Right lobe of liver (tissue), 6 donors: Measurements from ENCODE around the gene PRICKLE3. TPM values are rescaled to one million over a fixed set of nuclear protein-coding genes. Genes with fewer than 3 reads are reported as not detected.
A peak's percentile ranks its signal among the peaks of the same experiment; 100 is the strongest.
"Not testable (repeated sequence)": the region's sequence is repeated elsewhere in the genome, so short reads cannot be mapped to it uniquely, and the experiment has no call there.

ENCODE experiments used
- ATAC-seq, 4 donors: fragments of 200-7000 bp; cut with Tn5 transposase; one replicate each; pipeline ENCODE4 v1.9.1; 2020; ENCODE audit warnings: mild to moderate bottlenecking in 4 of 4, moderate library complexity in 4 of 4
- DNase-seq, 3 donors: peaks; one replicate each; pipeline ENCODE4 v3.0.0-alpha.2; 2020
- H3K27ac ChIP-seq, 3 donors: fragments of 200-600 bp; one replicate each; pipeline ENCODE4 v1.8.0; 2022
- H3K27me3 ChIP-seq, 2 donors: fragments of 200-600 bp; one replicate each; pipeline ENCODE4 v1.8.0; 2022
- H3K36me3 ChIP-seq, 4 donors: fragments of 200-600 bp; sonication (generic) in 1 of 4; one replicate each; pipeline versions ENCODE4 v1.5.1 to v1.8.0; 2017 to 2022; ENCODE audit warnings: control low read depth in 1 of 4
- H3K4me1 ChIP-seq, 4 donors: fragments of 200-600 bp; sonication (generic) in 1 of 4; one replicate each; pipeline versions ENCODE4 v1.5.1 to v1.8.0; 2017 to 2022; ENCODE audit warnings: control low read depth in 1 of 4
- H3K4me3 ChIP-seq, 3 donors: fragments of 200-600 bp; one replicate each; pipeline ENCODE4 v1.8.0; 2022
- H3K9me3 ChIP-seq, 4 donors: fragments of 200-600 bp; sonication (generic) in 1 of 4; one replicate each; pipeline versions ENCODE4 v1.5.1 to v1.8.0; 2017 to 2022; ENCODE audit warnings: control low read depth in 1 of 4
- CTCF ChIP-seq, 4 donors: fragments of 200-600 bp in 3 of 4; fragments of 450-650 bp in 1 of 4; IDR thresholded peaks; one replicate each; pipeline versions ENCODE4 v1.5.1 to v1.8.0; 2016 to 2022; ENCODE audit warnings: antibody characterized with exemption in 4 of 4, mild to moderate bottlenecking in 2 of 4
- POLR2A ChIP-seq: fragments of 450-650 bp; IDR thresholded peaks from one replicate; pipeline ENCODE4 v1.6.1; 2017; ENCODE audit warnings: antibody characterized with exemption, mild to moderate bottlenecking
- WGBS: methylation state at CpG from one replicate; pipeline ENCODE4 v1.1.6; 2018; ENCODE audit warnings: low coverage, low lambda C conversion rate; ENCODE audit not compliant: insufficient coverage; ENCODE audit errors: missing lambda C conversion rate; 5-methylcytosine and 5-hydroxymethylcytosine counted together
- intact Hi-C, 2 donors: fragments of 100-400 bp; cut with DNase I; formaldehyde crosslinking; loops; one replicate each; pipeline versions ENCODE4 v1.11.2 to v1.14.1; 2022
- total RNA-seq, 6 experiments: library from RNA; depleted of rRNA in 2 of 6; stranded (reverse); fragments of >200 nt in 2 of 6; fragmentation: NEBNext Ultra II Directional in 3 of 6; extraction: Animal tissue kit (Norgen Biotek cat#: 25700) in 3 of 6; gene quantifications; one replicate each; pipeline versions ENCODE4 v1.1.0 to v1.2.4, GENCODE V29; 2016 to 2023
- donor health status: DM: no; HTN: yes; CAD: no.
- donor health status: DM: no; HTN: no; CAD: no.
- donor health status: DM: no; HTN: no; CAD: no.
- donor health status: DM: no; HTN: yes; CAD: no.
- donor health status: DM: no; HTN: yes; CAD: no.

The PRICKLE3 gene
- total RNA-seq, 6 experiments from 2014 or later = 3.8 to 6.4 (median 5.0) TPM

GRCh38 chrX:49174723-49175122, 11.4 kb downstream of the PRICKLE3 start:
- Histone ChIP-seq H3K27ac (no peak overlapping the region), H3K9me3 (no peaks in the 10 kb centered on the region), H3K4me1 (peaks cover 0 to 5% (median 0%) of the 10 kb centered on the region in 4 donors), H3K36me3 (no peaks in the 10 kb centered on the region), H3K27me3 (no peaks in the 10 kb centered on the region), H3K4me3 (no peak overlapping the region)
- ATAC-seq (no peak), DNase-seq (no peak)
- TF ChIP-seq POLR2A (no peak), CTCF (IDR thresholded peaks at IDR 0.05) (no peak)
- intact Hi-C loops = no loop called here
- 60% methylated on average over 3 of the region's 3 CpGs for WGBS

GRCh38 chrX:49173544-49173943, 12.6 kb downstream of the PRICKLE3 start:
- H3K9me3 ChIP-seq, DNase-seq, H3K27me3 ChIP-seq, H3K36me3 ChIP-seq, ATAC-seq, intact Hi-C loops, H3K4me1 ChIP-seq, H3K4me3 ChIP-seq: not testable (repeated sequence)
- H3K27ac ChIP-seq = peak overlapping the region in 1 of 3 donors; percentile 62
- 76% methylated on average over 5 of the region's 8 CpGs for WGBS

- H3K27me3 ChIP-seq = no peaks in the 10 kb centered on the region
- DNase-seq = peak; percentile 74 to 84 (median 81)
- TF ChIP-seq CTCF (IDR thresholded peaks at IDR 0.05) (no peak), POLR2A (no peak)
- ATAC-seq = peak; percentile 75 to 78 (median 75)
- H3K9me3 ChIP-seq = no peaks in the 10 kb centered on the region
- peak overlapping the region; percentile 6 to 62 (median 47) for H3K27ac ChIP-seq
- WGBS = 20% methylated on average over 1 of the region's 37 CpGs
- no peaks in the 10 kb centered on the region for H3K36me3 ChIP-seq
- H3K4me1 ChIP-seq = peaks cover 0 to 5% (median 0%) of the 10 kb centered on the region in 4 donors
- intact Hi-C loops = no loop called here
- H3K4me3 ChIP-seq = peak overlapping the region; percentile 31 to 55 (median 43)
These were observed 13.8 kb downstream of the PRICKLE3 start for GRCh38 chrX:49172280-49172780.

GRCh38 chrX:49171752-49172279, 14.4 kb downstream of the PRICKLE3 start, which contains the start of gene PLP2:
Gene PLP2, plus strand, starts transcription at chrX:49171898. Its CDS starts 103 bp downstream, at chrX:49172001.
- H3K9me3 ChIP-seq = no peaks in the 10 kb centered on the region
- WGBS = 43% methylated on average over 25 of the region's 46 CpGs
- H3K4me3 ChIP-seq = peak within 1 kb of the TSS; percentile 31 to 55 (median 43)
- TF ChIP-seq CTCF (IDR thresholded peaks at IDR 0.05) (no peak), POLR2A (peak; percentile 16)
- ATAC-seq = peak; percentile 20 to 55 (median 38)
- peak within 1 kb of the TSS; percentile 6 to 62 (median 47) for H3K27ac ChIP-seq
- intact Hi-C loops = no loop called here
- H3K27me3 ChIP-seq = no peaks in the 10 kb centered on the region
- H3K36me3 ChIP-seq = no peaks in the 10 kb centered on the region
- H3K4me1 ChIP-seq = peaks cover 0 to 5% (median 0%) of the 10 kb centered on the region in 4 donors
- peak; percentile 48 to 61 (median 55) for DNase-seq

- Histone ChIP-seq H3K9me3 (no peaks in the 10 kb centered on the region), H3K36me3 (no peaks in the 10 kb centered on the region), H3K4me1 (peaks cover 0 to 2% (median 0%) of the 10 kb centered on the region in 4 donors), H3K4me3 (peak overlapping the region in 1 of 3 donors; percentile 43), H3K27me3 (no peaks in the 10 kb centered on the region), H3K27ac (peak overlapping the region in 2 of 3 donors; percentile 81 to 83)
- WGBS = 43% methylated on average over 3 of the region's 3 CpGs
- no peak for TF ChIP-seq CTCF (IDR thresholded peaks at IDR 0.05)
- TF ChIP-seq POLR2A = no peak
- intact Hi-C loops = no loop called here
- no peak for DNase-seq
- no peak for ATAC-seq
These were observed 18.4 kb downstream of the PRICKLE3 start for GRCh38 chrX:49167740-49168108.
